Progenitor cell of endocrine pancreas (in vitro differentiated cells): ENCODE results near the gene BTN3A1. TPM values are rescaled to one million over a fixed set of nuclear protein-coding genes. Genes with fewer than 3 reads are reported as not detected.

Source experiments
- DNase-seq: peaks from one replicate; pipeline ENCODE4 v3.0.0; 2021; ENCODE audit warnings: low spot score; ENCODE audit not compliant: unreplicated experiment
- H3K27ac Mint-ChIP-seq: 2 replicates; pipeline ENCODE4 v1.8.0; 2021; ENCODE audit warnings: mild to moderate bottlenecking, moderate library complexity, mixed read lengths
- H3K27me3 Mint-ChIP-seq: 2 replicates; pipeline ENCODE4 v1.8.0; 2021; ENCODE audit warnings: mixed read lengths
- H3K36me3 Mint-ChIP-seq: 2 replicates; pipeline ENCODE4 v1.8.0; 2022; ENCODE audit warnings: mixed read lengths; ENCODE audit not compliant: insufficient read depth
- H3K4me1 Mint-ChIP-seq: 2 replicates; pipeline ENCODE4 v1.8.0; 2021; ENCODE audit warnings: low read depth, mixed read lengths
- H3K4me3 Mint-ChIP-seq: 2 replicates; pipeline ENCODE4 v1.8.0; 2021; ENCODE audit warnings: low read depth, mild to moderate bottlenecking, moderate library complexity, mixed read lengths
- H3K9me3 Mint-ChIP-seq: 2 replicates; pipeline ENCODE4 v1.8.0; 2021; ENCODE audit warnings: low read depth, mixed read lengths
- total RNA-seq: library from RNA; stranded (reverse); gene quantifications from 2 replicates; pipeline ENCODE4 v1.2.1, GENCODE V29; 2021
- TF ChIP-seq, protein P1 (sequence below): fragments of 200-600 bp; sonication (generic); IDR thresholded peaks from one replicate; pipeline ENCODE4 v1.5.0; 2021; ENCODE audit warnings: antibody characterized with exemption, mild to moderate bottlenecking; ENCODE audit not compliant: unreplicated experiment

BTN3A1 gene
- total RNA-seq, 1 donor from 2014 or later, result 9.6 TPM

DNA sequence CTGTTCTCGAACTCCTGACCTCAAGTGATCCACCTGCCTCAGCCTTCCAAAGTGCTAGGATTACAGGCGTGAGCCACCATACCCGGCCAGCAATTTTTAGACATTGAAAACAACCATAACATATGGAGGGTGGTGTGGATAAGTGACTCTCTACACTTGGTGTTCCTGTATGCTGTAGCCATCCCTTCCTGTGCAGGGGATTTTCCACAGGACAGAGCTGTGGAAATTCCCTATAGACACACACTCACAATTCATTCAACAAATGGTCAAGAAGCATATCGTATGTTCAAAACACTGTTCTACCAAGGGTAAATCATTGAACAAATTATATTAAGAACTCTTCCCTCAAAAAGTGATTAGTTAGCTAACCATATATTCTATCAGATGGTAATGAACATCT lies 61.9 kb downstream of the BTN3A1 start:
- Mint-ChIP-seq H3K27ac (no peak overlapping the region), H3K27me3 (no peaks in the 10 kb centered on the region), H3K9me3 (no peaks in the 10 kb centered on the region), H3K4me1 (peaks cover 18% of the 10 kb centered on the region), H3K36me3 (peaks cover 55% of the 10 kb centered on the region), H3K4me3 (no peak overlapping the region)
- no peak for DNase-seq
- TF ChIP-seq, protein P1, sequence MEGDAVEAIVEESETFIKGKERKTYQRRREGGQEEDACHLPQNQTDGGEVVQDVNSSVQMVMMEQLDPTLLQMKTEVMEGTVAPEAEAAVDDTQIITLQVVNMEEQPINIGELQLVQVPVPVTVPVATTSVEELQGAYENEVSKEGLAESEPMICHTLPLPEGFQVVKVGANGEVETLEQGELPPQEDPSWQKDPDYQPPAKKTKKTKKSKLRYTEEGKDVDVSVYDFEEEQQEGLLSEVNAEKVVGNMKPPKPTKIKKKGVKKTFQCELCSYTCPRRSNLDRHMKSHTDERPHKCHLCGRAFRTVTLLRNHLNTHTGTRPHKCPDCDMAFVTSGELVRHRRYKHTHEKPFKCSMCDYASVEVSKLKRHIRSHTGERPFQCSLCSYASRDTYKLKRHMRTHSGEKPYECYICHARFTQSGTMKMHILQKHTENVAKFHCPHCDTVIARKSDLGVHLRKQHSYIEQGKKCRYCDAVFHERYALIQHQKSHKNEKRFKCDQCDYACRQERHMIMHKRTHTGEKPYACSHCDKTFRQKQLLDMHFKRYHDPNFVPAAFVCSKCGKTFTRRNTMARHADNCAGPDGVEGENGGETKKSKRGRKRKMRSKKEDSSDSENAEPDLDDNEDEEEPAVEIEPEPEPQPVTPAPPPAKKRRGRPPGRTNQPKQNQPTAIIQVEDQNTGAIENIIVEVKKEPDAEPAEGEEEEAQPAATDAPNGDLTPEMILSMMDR, result no peak

DNA sequence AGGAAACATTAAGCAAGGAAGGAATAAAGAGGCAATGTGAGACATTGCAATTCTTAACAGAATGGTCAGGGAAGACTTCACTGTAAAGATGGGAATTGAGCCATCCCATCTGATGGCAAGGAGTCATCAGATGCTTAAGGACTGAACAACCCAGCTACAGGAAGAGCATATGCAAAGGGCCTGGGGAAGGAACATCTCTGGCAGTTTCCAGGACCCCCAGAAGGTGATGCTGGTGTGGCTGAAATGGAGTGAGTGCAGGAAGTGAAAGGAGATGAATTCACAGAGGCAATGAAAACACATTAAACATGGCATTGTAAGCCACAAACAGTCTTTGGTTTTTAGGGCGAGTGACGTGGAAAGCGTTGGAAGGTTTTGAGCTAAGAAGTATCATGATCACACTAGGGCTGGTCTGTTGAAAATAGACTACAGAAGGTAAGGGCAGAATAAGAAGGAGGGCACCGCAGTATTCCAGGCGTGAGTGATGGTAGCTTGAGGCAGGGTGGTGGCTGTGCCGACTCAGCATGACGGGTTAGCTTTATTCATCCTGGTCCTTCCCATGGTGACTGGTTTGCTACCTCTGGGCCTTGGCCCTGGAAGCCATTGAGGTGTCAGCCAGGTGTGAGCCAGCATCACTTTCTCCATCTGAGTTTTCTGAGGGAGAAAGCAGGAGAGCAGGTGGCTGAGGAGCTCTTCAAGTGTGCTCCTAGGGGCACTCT lies 62.5 kb downstream of the BTN3A1 start:
- peaks cover 14% of the 10 kb centered on the region for H3K4me1 Mint-ChIP-seq
- no peak overlapping the region for H3K4me3 Mint-ChIP-seq
- H3K9me3 Mint-ChIP-seq, result no peaks in the 10 kb centered on the region
- H3K27ac Mint-ChIP-seq, result no peak overlapping the region
- H3K36me3 Mint-ChIP-seq, result peaks cover 55% of the 10 kb centered on the region
- DNase-seq, result no peak
- H3K27me3 Mint-ChIP-seq, result no peaks in the 10 kb centered on the region
- TF ChIP-seq, protein P1, result no peak

Other genes with a start within 250 kb of the BTN3A1 start
- gene BTN3A2, start 37.1 kb upstream of the BTN3A1 start, total RNA-seq, result 5.1 and 5.3 TPM in 2 replicates
- gene BTN2A2, start 19.2 kb upstream of the BTN3A1 start, total RNA-seq, result 26.8 and 33.4 TPM in 2 replicates
- 2.4 and 3.1 TPM in 2 replicates for gene BTN3A3, start 38.2 kb downstream of the BTN3A1 start, total RNA-seq
- 24.7 and 26.4 TPM in 2 replicates for gene BTN2A1, start 55.7 kb downstream of the BTN3A1 start, total RNA-seq
- 1.5 and 1.6 TPM in 2 replicates for gene BTN1A1, start 98.0 kb downstream of the BTN3A1 start, total RNA-seq
- gene HMGN4, start 136.1 kb downstream of the BTN3A1 start, total RNA-seq, result 39.7 and 42.5 TPM in 2 replicates
- 23.6 and 25.5 TPM in 2 replicates for gene ABT1, start 194.7 kb downstream of the BTN3A1 start, total RNA-seq